HL-60 (cell line): Measurements from ENCODE around the gene ROBO1.

Source experiments
- DNase-seq, 2 experiments: peaks; one replicate each; pipeline ENCODE4 v3.0.0-alpha.2; 2010 to 2020; ENCODE audit warnings: low read depth in 1 of 2, low spot score in 1 of 2
- H3K27ac ChIP-seq: fragments of 250-450 bp; sonication (Bioruptor Pico); replicated peaks from 2 replicates; pipeline ENCODE4 v1.5.1; 2020; ENCODE audit warnings: mild to moderate bottlenecking, moderate library complexity
- H3K27me3 ChIP-seq: fragments of 250-450 bp; sonication (Bioruptor Pico); 2 replicates; pipeline ENCODE4 v1.5.1; 2021; ENCODE audit warnings: mild to moderate bottlenecking, moderate library complexity; ENCODE audit not compliant: insufficient read depth, poor library complexity, severe bottlenecking
- H3K4me3 ChIP-seq: replicated peaks from 2 replicates; pipeline ENCODE4 v1.5.1; 2011; ENCODE audit warnings: mild to moderate bottlenecking, control low read depth, low read length; ENCODE audit not compliant: insufficient read depth
- CTCF ChIP-seq: IDR thresholded peaks from one replicate; pipeline ENCODE4 v1.5.1; 2011; ENCODE audit warnings: low read length, control low read depth, inconsistent platforms; ENCODE audit not compliant: insufficient read depth
- GABPA ChIP-seq: IDR thresholded peaks from 2 replicates; pipeline ENCODE4 v1.6.1; 2012; ENCODE audit warnings: low read depth
- POLR2AphosphoS5 ChIP-seq: IDR thresholded peaks from 2 replicates; pipeline ENCODE4 v1.6.1; 2012; ENCODE audit warnings: low read depth
- REST ChIP-seq: IDR thresholded peaks from 2 replicates; pipeline ENCODE4 v1.6.1; 2012; ENCODE audit warnings: low read depth; ENCODE audit not compliant: insufficient replicate concordance
- SPI1 ChIP-seq: IDR thresholded peaks from 2 replicates; pipeline ENCODE4 v1.6.1; 2012; ENCODE audit warnings: low read depth, mild to moderate bottlenecking, borderline replicate concordance

Gene ROBO1

GRCh38 chr3:79604681-79605080 lies 163.1 kb downstream of the ROBO1 start:
- no peak for DNase-seq
- no peak overlapping the region for H3K27ac ChIP-seq

GRCh38 chr3:79602385-79602784 lies 165.4 kb downstream of the ROBO1 start:
- Histone ChIP-seq H3K4me3 (no peak overlapping the region), H3K27ac (no peak overlapping the region), H3K27me3 (no peaks in the 10 kb centered on the region)
- no peak for DNase-seq
- TF ChIP-seq REST (no peak), SPI1 (no peak), CTCF (no peak), GABPA (no peak), POLR2AphosphoS5 (no peak)

More at GRCh38 chr3:79604681-79605080, 163.1 kb downstream of the ROBO1 start:
- H3K27me3 ChIP-seq = no peaks in the 10 kb centered on the region
- no peak overlapping the region for H3K4me3 ChIP-seq
- TF ChIP-seq CTCF (no peak), SPI1 (no peak), GABPA (no peak), POLR2AphosphoS5 (no peak), REST (no peak)

- no peak for DNase-seq
- H3K4me3 ChIP-seq = no peak overlapping the region
- H3K27me3 ChIP-seq = no peaks in the 10 kb centered on the region
- no peak overlapping the region for H3K27ac ChIP-seq
- TF ChIP-seq POLR2AphosphoS5 = no peak
- TF ChIP-seq GABPA = no peak
- TF ChIP-seq REST = no peak
- no peak for TF ChIP-seq CTCF
- no peak for TF ChIP-seq SPI1
Observed at GRCh38 chr3:79598594-79598993, 169.2 kb downstream of the ROBO1 start.
